Mesendoderm (in vitro differentiated cells): Measurements from ENCODE around the gene DZIP1.

Experiments
- DNase-seq: peaks from one replicate; pipeline ENCODE4 v3.0.0; 2013
- H2AK5ac ChIP-seq: 2 replicates; pipeline ENCODE4 v1.6.1; 2013; ENCODE audit warnings: low read length, inconsistent platforms
- H2BK120ac ChIP-seq: 2 replicates; pipeline ENCODE4 v1.6.1; 2013; ENCODE audit warnings: low read depth, mild to moderate bottlenecking, low read length, moderate library complexity, mixed read lengths
- H2BK15ac ChIP-seq: replicated peaks from 2 replicates; pipeline ENCODE4 v1.6.1; 2013; ENCODE audit warnings: low read depth, mild to moderate bottlenecking, moderate library complexity
- H2BK5ac ChIP-seq: 2 replicates; pipeline ENCODE4 v1.6.1; 2013; ENCODE audit warnings: low read length, inconsistent platforms
- H3K18ac ChIP-seq: 2 replicates; pipeline ENCODE4 v1.6.1; 2013; ENCODE audit warnings: mild to moderate bottlenecking, low read length, mixed read lengths
- H3K23ac ChIP-seq: one replicate; pipeline ENCODE4 v1.6.1; 2013; ENCODE audit warnings: low read length
- H3K27ac ChIP-seq: 2 replicates; pipeline ENCODE4 v1.5.1; 2013; ENCODE audit warnings: low read depth, mild to moderate bottlenecking, inconsistent platforms, low read length, moderate library complexity
- H3K27me3 ChIP-seq: 2 replicates; pipeline ENCODE4 v1.6.1; 2013; ENCODE audit warnings: low read length, control low read depth, mild to moderate bottlenecking, inconsistent platforms; ENCODE audit not compliant: insufficient read depth, poor library complexity
- H3K36me3 ChIP-seq: 2 replicates; pipeline ENCODE4 v1.6.1; 2013; ENCODE audit warnings: low read length, inconsistent platforms; ENCODE audit not compliant: control insufficient read depth, insufficient read depth
- H3K4ac ChIP-seq: one replicate; pipeline ENCODE4 v1.6.1; 2013; ENCODE audit warnings: low read depth, mild to moderate bottlenecking, low read length, moderate library complexity
- H3K4me1 ChIP-seq: 2 replicates; pipeline ENCODE4 v1.6.1; 2013; ENCODE audit warnings: low read depth, low read length, inconsistent platforms; ENCODE audit not compliant: control insufficient read depth
- H3K4me2 ChIP-seq: 2 replicates; pipeline ENCODE4 v1.6.1; 2013; ENCODE audit warnings: low read length
- H3K4me3 ChIP-seq: 2 replicates; pipeline ENCODE4 v1.5.1; 2013; ENCODE audit warnings: mild to moderate bottlenecking, low read length
- H3K56ac ChIP-seq: one replicate; pipeline ENCODE4 v1.6.1; 2013; ENCODE audit warnings: low read length
- H3K79me1 ChIP-seq: 2 replicates; pipeline ENCODE4 v1.6.1; 2013; ENCODE audit warnings: low read length, inconsistent platforms
- H3K79me2 ChIP-seq: 2 replicates; pipeline ENCODE4 v1.6.1; 2013; ENCODE audit warnings: mild to moderate bottlenecking, low read length; ENCODE audit not compliant: control insufficient read depth, insufficient read depth
- H3K9ac ChIP-seq: 2 replicates; pipeline ENCODE4 v1.6.1; 2013; ENCODE audit warnings: low read length, inconsistent platforms
- H4K5ac ChIP-seq: one replicate; pipeline ENCODE4 v1.6.1; 2013; ENCODE audit warnings: low read length
- H4K8ac ChIP-seq: one replicate; pipeline ENCODE4 v1.6.1; 2013; ENCODE audit warnings: low read depth, mild to moderate bottlenecking, control low read depth, low read length, moderate library complexity
- WGBS: extraction: QIAGEN DNeasy Blood & Tissue Kit; methylation state at CpG from one replicate; pipeline ENCODE4 v1.1.7; 2013; ENCODE audit warnings: low lambda C conversion rate, missing lambda C conversion rate; ENCODE audit not compliant: insufficient coverage; ENCODE audit errors: extremely low coverage; 5-methylcytosine and 5-hydroxymethylcytosine counted together

Gene DZIP1

GRCh38 chr13:95605448-95606125 lies 38.9 kb downstream of the DZIP1 start:
- H3K4me3 ChIP-seq, result no peak overlapping the region
- no peak overlapping the region for H2BK5ac ChIP-seq
- WGBS, result no CpG with 5 or more reads among the region's 3 CpGs
- no peak overlapping the region for H3K56ac ChIP-seq
- no peak overlapping the region for H3K4ac ChIP-seq
- H3K79me1 ChIP-seq, result no peaks in the 10 kb centered on the region
- H2AK5ac ChIP-seq, result no peak overlapping the region
- H3K4me2 ChIP-seq, result no peak overlapping the region
- H3K4me1 ChIP-seq, result no peaks in the 10 kb centered on the region
- H3K27ac ChIP-seq, result no peak overlapping the region
- H3K9ac ChIP-seq, result no peak overlapping the region
- no peak overlapping the region for H4K5ac ChIP-seq
- no peaks in the 10 kb centered on the region for H3K79me2 ChIP-seq
- H3K27me3 ChIP-seq, result no peaks in the 10 kb centered on the region
- H2BK15ac ChIP-seq, result no peak overlapping the region
- no peak overlapping the region for H3K18ac ChIP-seq
- H2BK120ac ChIP-seq, result no peak overlapping the region
- no peak overlapping the region for H3K23ac ChIP-seq
- H4K8ac ChIP-seq, result no peak overlapping the region
- no peak for DNase-seq
- peaks cover 4% of the 10 kb centered on the region for H3K36me3 ChIP-seq

DNA sequence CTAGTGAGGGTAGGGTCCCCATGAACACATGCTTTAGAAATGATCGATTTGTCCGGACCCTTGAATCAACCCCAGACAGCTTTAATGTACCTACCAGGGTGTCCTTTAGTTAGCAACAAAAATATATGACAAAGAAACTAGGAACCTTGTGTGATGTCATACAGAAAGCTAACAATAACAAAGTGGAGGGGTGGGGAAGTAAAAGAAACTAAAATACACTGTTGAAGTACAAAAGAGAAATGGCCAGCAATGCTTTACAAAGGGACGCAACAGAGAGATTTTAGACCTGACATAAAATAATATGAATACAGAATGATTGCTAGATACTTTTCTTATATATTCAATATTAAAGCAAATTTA lies 40.0 kb downstream of the DZIP1 start:
- no peaks in the 10 kb centered on the region for H3K4me1 ChIP-seq
- H2BK15ac ChIP-seq, result no peak overlapping the region
- no peak overlapping the region for H3K4me2 ChIP-seq
- no peak overlapping the region for H3K4me3 ChIP-seq
- no peak overlapping the region for H3K4ac ChIP-seq
- H4K5ac ChIP-seq, result no peak overlapping the region
- no peak overlapping the region for H3K9ac ChIP-seq
- no peaks in the 10 kb centered on the region for H3K79me2 ChIP-seq
- H3K23ac ChIP-seq, result no peak overlapping the region
- no peak overlapping the region for H3K56ac ChIP-seq
- DNase-seq, result no peak
- no peak overlapping the region for H2BK120ac ChIP-seq
- H2BK5ac ChIP-seq, result no peak overlapping the region
- H3K36me3 ChIP-seq, result peaks cover 4% of the 10 kb centered on the region
- WGBS, result no CpG with 5 or more reads among the region's 3 CpGs
- no peak overlapping the region for H4K8ac ChIP-seq
- H3K27me3 ChIP-seq, result no peaks in the 10 kb centered on the region
- no peaks in the 10 kb centered on the region for H3K79me1 ChIP-seq
- H3K18ac ChIP-seq, result no peak overlapping the region
- H2AK5ac ChIP-seq, result no peak overlapping the region
- no peak overlapping the region for H3K27ac ChIP-seq

- Histone ChIP-seq H3K4me2 (no peak overlapping the region), H2BK15ac (no peak overlapping the region), H3K23ac (no peak overlapping the region), H3K4me1 (no peaks in the 10 kb centered on the region), H4K5ac (no peak overlapping the region), H3K79me2 (no peaks in the 10 kb centered on the region), H2BK120ac (no peak overlapping the region), H2BK5ac (no peak overlapping the region), H3K79me1 (no peaks in the 10 kb centered on the region), H4K8ac (no peak overlapping the region), H3K18ac (no peak overlapping the region), H3K56ac (no peak overlapping the region), H3K27me3 (no peaks in the 10 kb centered on the region), H3K36me3 (peaks cover 4% of the 10 kb centered on the region), H2AK5ac (no peak overlapping the region), H3K4me3 (no peak overlapping the region), H3K4ac (no peak overlapping the region), H3K27ac (no peak overlapping the region), H3K9ac (no peak overlapping the region)
- no CpG with 5 or more reads among the region's 12 CpGs for WGBS
- no peak for DNase-seq
These were observed 40.5 kb downstream of the DZIP1 start for GRCh38 chr13:95603887-95604555.

DNA sequence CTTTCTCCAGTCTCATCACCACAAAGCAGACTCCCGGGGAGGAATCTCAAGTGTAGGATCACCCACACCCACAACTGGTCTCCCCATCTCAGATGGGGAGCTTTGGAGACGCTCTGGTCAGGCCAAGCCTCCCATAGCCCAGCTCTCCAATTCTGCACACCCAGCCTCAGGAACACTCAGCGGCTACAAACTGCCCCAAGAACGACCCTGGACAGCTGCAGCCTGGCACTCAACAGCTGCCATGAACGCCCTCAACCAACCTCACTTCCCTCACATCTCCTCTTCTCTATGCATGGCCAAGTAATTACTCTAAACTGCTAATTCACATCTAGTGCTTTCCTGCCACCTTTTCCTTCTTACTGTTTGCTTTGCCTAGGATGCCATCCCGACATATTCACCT lies 42.6 kb downstream of the DZIP1 start:
- Histone ChIP-seq H3K4me3 (no peak overlapping the region), H2BK15ac (no peak overlapping the region), H3K4me2 (no peak overlapping the region), H3K4me1 (no peaks in the 10 kb centered on the region), H3K56ac (no peak overlapping the region), H3K9ac (no peak overlapping the region), H2BK120ac (no peak overlapping the region), H3K18ac (no peak overlapping the region), H3K79me2 (no peaks in the 10 kb centered on the region), H4K5ac (no peak overlapping the region), H2AK5ac (no peak overlapping the region), H3K23ac (no peak overlapping the region), H3K27me3 (no peaks in the 10 kb centered on the region), H4K8ac (no peak overlapping the region), H3K36me3 (peaks cover 2% of the 10 kb centered on the region), H3K4ac (no peak overlapping the region), H3K79me1 (no peaks in the 10 kb centered on the region), H3K27ac (no peak overlapping the region), H2BK5ac (no peak overlapping the region)
- no peak for DNase-seq
- no CpG with 5 or more reads among the region's 6 CpGs for WGBS

DNA sequence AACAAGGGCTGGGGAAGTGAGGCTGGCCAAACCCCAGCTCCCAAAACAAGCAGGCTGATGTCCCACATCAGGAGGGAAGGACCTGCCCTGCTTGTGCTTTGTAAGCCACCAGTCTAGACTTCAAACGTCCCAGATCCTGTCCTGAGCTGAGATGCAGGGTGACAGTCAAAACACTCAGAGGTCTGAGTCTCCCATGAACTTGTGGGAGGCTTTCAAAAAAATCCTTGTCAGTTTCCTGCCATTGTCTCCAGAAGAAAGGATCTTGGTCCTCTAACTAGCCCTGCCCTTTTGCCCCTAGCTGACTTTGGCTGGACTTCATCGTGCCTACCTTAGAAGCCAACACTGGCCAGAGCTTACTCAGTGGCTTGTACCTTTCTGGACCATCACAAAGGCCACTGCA lies 43.3 kb downstream of the DZIP1 start:
- no peak overlapping the region for H4K8ac ChIP-seq
- no peak overlapping the region for H4K5ac ChIP-seq
- H2BK5ac ChIP-seq, result no peak overlapping the region
- no peak overlapping the region for H2BK120ac ChIP-seq
- DNase-seq, result no peak
- no peaks in the 10 kb centered on the region for H3K79me1 ChIP-seq
- H3K4me1 ChIP-seq, result no peaks in the 10 kb centered on the region
- H3K79me2 ChIP-seq, result no peaks in the 10 kb centered on the region
- H3K9ac ChIP-seq, result no peak overlapping the region
- H3K4me3 ChIP-seq, result no peak overlapping the region
- H2AK5ac ChIP-seq, result no peak overlapping the region
- no peak overlapping the region for H3K4ac ChIP-seq
- no peak overlapping the region for H3K18ac ChIP-seq
- H3K36me3 ChIP-seq, result peaks cover 2% of the 10 kb centered on the region
- no peaks in the 10 kb centered on the region for H3K27me3 ChIP-seq
- H3K56ac ChIP-seq, result no peak overlapping the region
- H3K4me2 ChIP-seq, result no peak overlapping the region
- no CpG with 5 or more reads among the region's 2 CpGs for WGBS
- H2BK15ac ChIP-seq, result no peak overlapping the region
- no peak overlapping the region for H3K23ac ChIP-seq
- no peak overlapping the region for H3K27ac ChIP-seq

DNA sequence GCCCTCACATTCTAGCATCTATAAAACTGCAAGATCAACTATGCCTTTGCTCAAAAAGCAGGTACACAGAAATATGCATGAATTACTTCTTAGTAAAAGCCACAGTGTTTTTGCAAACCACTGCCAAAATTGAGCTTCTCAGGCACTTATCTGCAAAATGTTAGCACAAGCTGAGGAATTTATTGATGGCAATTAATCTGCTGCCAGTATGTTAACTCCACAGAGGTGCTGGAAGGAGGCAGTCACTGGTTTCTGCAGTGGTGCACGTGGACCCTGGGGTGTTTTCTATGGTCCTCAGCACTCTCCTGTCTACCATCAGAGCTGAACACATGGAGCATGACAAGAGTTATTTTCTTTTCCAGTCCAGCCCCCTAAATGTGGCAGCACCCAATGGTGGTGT lies 47.8 kb downstream of the DZIP1 start:
- H3K4me1 ChIP-seq, result no peaks in the 10 kb centered on the region
- H4K5ac ChIP-seq, result no peak overlapping the region
- no peaks in the 10 kb centered on the region for H3K27me3 ChIP-seq
- DNase-seq, result no peak
- H3K4me2 ChIP-seq, result no peak overlapping the region
- H3K56ac ChIP-seq, result no peak overlapping the region
- H3K18ac ChIP-seq, result no peak overlapping the region
- no peak overlapping the region for H3K27ac ChIP-seq
- H3K4ac ChIP-seq, result no peak overlapping the region
- H3K4me3 ChIP-seq, result no peak overlapping the region
- no peak overlapping the region for H2BK5ac ChIP-seq
- no peaks in the 10 kb centered on the region for H3K36me3 ChIP-seq
- H3K9ac ChIP-seq, result no peak overlapping the region
- no peak overlapping the region for H4K8ac ChIP-seq
- H2BK15ac ChIP-seq, result no peak overlapping the region
- H2BK120ac ChIP-seq, result no peak overlapping the region
- H3K79me2 ChIP-seq, result no peaks in the 10 kb centered on the region
- no peaks in the 10 kb centered on the region for H3K79me1 ChIP-seq
- H2AK5ac ChIP-seq, result no peak overlapping the region
- no peak overlapping the region for H3K23ac ChIP-seq
- no CpG with 5 or more reads among the region's 1 CpG for WGBS
